H1 (cell line): ENCODE data around the gene UBAP1L. TPM values are rescaled to one million over a fixed set of nuclear protein-coding genes. Genes with fewer than 3 reads are reported as not detected.

Experiments
- ASH2L ChIP-seq: fragments of 200-600, 300-600 bp; sonication (generic); IDR thresholded peaks from one replicate; pipeline ENCODE4 v1.7.1; 2017; ENCODE audit warnings: low read length
- BACH1 ChIP-seq: IDR thresholded peaks from 2 replicates; pipeline ENCODE4 v1.6.1; 2012; ENCODE audit warnings: low read length, improper control_type of control experiment
- CHD7 ChIP-seq: fragments of 300-600 bp; sonication (generic); IDR thresholded peaks from 2 replicates; pipeline ENCODE4 v1.7.1; 2012; ENCODE audit warnings: low read length, moderate library complexity, mild to moderate bottlenecking, inconsistent platforms; ENCODE audit not compliant: insufficient replicate concordance
- NANOG ChIP-seq: IDR thresholded peaks from 2 replicates; pipeline ENCODE4 v1.6.1; 2011; ENCODE audit warnings: low read length, low read depth, mild to moderate bottlenecking, inconsistent platforms; ENCODE audit not compliant: insufficient read depth, poor library complexity, severe bottlenecking
- PHF8 ChIP-seq: fragments of 200-600 bp; sonication (generic); conservative IDR thresholded peaks from 2 replicates; pipeline ENCODE4 v1.7.1; 2012; ENCODE audit warnings: low read depth, mild to moderate bottlenecking, inconsistent platforms, low read length, moderate library complexity
- SRF ChIP-seq: IDR thresholded peaks from 2 replicates; pipeline ENCODE4 v1.6.1; 2011; ENCODE audit warnings: mild to moderate bottlenecking, low read depth, low read length, moderate library complexity
- TBP ChIP-seq: IDR thresholded peaks from 2 replicates; pipeline ENCODE4 v1.6.1; 2011; ENCODE audit warnings: low read depth, low read length, improper control_type of control experiment
- TCF12 ChIP-seq: IDR thresholded peaks from 2 replicates; pipeline ENCODE4 v1.6.1; 2011; ENCODE audit warnings: low read depth, mild to moderate bottlenecking, low read length
- YY1 ChIP-seq: IDR thresholded peaks from 2 replicates; pipeline ENCODE4 v1.6.1; 2011; ENCODE audit warnings: low read depth, mild to moderate bottlenecking, low read length
- ZNF274 ChIP-seq: IDR thresholded peaks from 2 replicates; pipeline ENCODE4 v1.7.0; 2012; ENCODE audit warnings: low read length, borderline replicate concordance; ENCODE audit errors: extremely low read depth
- polyA plus RNA-seq, 7 experiments: library from polyadenylated mRNA; depleted of rRNA in 3 of 7; stranded (reverse) in 5 of 7; unstranded in 2 of 7; fragments of >200 nt in 5 of 7; fragments of 200-250 nt in 2 of 7; gene quantifications; 1 replicate in 5 of 7; 2 replicates in 1 of 7; 4 replicates in 1 of 7; pipeline versions ENCODE4 v1.2.1 to v1.2.3, GENCODE V29; 2011 to 2013; ENCODE audit warnings: missing spikeins in 2 of 7, mixed read lengths in 2 of 7
- total RNA-seq: library from RNA; stranded (reverse); fragmentation: NEBNext Ultra II Directional; extraction: Animal tissue kit (Norgen Biotek cat#: 25700); gene quantifications from 2 replicates; pipeline ENCODE4 v1.2.1, GENCODE V29; 2021

Gene UBAP1L
- total and polyA plus RNA-seq, 2 of the 8 experiments (the other 6 are each of a cell fraction or from before 2014, with no cell fraction given) = 0.67 to 1.7 TPM

GRCh38 chr15:65133548-65134200 is 18.7 kb upstream of the UBAP1L start, which contains the start of gene PDCD7 (continued):
- TF ChIP-seq CHD7 (no peak), PHF8 (peak; percentile 60), TBP (peak; percentile 91), ZNF274 (no peak), YY1 (no peak), BACH1 (no peak), NANOG (no peak), ASH2L (peak; percentile 70), SRF (peak; percentile 35; the same call in 1 of the 2 replicates), TCF12 (no peak)
- TF ChIP-seq, all 59 proteins: peak for 19
